NCI-H2171 (cell line): ENCODE data around the gene C1orf122.
"Not testable (repeated sequence)": the region's sequence is repeated elsewhere in the genome, so short reads cannot be mapped to it uniquely, and the experiment has no call there.

ENCODE experiments used
- DNase-seq: peaks from one replicate; lab custom pipeline; 2025; lab: John Stamatoyannopoulos, UW

Gene C1orf122

DNA sequence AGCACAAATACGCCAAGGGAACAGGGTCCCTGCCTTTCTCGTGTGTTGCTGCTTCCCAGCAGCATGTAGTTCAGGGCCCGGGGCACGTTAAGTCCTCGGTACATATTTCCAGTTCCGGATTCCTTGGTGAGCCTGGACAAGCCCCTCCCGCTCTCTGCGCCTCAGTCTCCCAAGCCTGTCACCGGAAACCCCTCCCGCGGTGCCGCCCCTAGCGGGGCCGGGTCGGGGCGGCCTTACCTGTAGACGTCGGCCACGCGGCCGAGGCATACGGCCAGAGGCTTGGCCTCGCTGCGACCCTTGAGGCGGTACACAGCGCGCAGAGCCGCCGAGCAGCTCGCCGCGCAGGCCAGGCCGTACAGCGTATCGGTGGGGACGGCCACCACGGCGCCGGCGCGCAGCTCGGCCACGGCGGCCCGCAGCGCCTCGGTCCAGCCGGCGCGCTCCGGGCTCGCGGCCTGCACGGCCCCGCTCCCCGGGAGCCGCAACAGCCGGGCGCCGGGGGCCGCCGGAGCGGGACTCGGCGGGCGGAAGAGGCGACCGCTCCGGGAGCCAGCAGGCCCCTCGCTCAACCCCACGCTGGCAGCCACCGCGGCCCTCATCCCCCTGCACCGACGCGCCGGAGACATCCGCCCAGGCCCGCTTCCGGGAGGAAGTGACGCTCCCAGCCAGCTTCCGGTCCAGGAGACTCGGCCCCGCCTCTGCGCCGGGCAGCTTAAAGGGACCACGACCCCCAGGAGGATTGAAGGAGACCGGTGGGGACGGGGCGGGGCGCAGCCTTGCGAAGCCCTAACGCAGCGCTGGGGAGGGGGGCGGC is at the start of gene C1orf122, which contains the start of gene YRDC:
Gene C1orf122 (plus strand): TSS at position 236 of the 814 bp plus-strand sequence. CDS start 615 bp downstream, outside the sequence.
Gene YRDC (minus strand): TSS at position 654 of the 814 bp plus-strand sequence. CDS start 28 bp downstream, at position 626.
- DNase-seq, result peak; percentile 94

DNA sequence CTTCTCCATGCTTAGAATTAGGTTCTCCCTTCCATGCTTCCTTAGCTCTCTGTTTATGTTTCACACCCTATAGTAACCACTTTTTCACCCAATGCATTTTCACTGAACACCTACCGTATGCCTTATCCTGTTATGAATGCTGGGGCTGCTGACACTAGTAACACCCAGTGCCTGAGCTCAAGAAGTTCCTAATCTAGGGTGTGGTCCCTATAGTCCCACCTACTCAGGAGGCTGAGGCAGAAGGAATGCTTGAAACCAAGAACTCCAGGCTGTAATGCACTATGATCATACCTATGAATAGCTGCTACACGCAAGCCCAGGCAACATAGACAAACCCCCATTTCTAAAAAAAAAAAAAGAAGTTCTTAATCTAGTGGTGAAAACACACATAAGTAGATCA is 48.1 kb upstream of the C1orf122 start:
- no peak for DNase-seq

DNA sequence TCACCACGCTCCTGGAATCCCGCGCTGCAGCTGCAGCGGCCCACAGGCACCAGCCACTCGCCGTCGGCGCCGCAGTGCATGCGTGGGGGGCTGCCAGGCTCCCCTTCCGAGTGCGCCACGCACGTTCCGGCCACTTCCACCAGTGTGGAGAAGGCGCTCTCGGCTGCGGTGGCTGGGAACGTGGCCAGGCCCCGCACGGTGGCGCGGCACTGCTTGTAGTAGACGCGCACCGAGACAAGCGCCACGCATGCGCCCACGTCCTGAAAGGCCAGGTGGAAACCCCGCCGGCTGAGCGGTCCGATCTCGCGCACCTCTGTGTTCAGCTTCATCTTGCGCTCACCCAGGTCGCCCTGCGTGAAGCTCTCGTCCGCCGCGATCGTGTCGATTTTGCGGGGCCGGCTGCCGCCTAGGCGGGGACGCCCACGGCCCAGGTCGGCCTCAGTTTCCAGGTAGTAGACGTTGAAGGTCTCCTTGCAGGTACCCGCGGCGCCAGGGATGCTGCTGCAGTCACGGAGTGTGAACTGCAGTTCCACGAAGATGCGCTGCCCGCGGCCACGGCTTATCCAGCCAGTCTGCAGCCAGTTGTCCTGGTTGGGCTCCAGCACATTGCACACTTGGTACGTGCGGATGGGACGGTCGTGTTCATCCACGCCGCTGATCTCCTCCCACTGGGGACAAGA is 46.0 kb upstream of the C1orf122 start:
- DNase-seq, result no peak

DNA sequence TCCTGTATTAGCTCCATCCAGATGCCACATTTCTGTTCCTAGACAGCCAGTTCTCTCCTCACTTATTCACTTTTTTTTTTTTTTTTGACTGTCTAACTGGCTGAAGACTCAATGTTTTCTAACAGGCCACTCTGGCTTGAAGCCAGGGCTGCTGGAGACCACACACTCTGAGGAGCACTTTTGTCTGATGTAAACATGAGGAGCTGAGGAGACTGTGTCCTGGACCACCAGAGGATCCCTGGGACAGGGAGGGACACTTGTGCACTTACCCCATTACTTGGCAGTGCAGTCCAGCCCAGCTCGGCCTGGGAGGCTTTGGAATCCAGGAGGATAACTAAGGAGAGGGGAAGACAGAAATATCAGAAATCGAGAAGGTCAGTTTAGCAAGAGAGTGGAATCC is 45.1 kb upstream of the C1orf122 start:
- no peak for DNase-seq

DNA sequence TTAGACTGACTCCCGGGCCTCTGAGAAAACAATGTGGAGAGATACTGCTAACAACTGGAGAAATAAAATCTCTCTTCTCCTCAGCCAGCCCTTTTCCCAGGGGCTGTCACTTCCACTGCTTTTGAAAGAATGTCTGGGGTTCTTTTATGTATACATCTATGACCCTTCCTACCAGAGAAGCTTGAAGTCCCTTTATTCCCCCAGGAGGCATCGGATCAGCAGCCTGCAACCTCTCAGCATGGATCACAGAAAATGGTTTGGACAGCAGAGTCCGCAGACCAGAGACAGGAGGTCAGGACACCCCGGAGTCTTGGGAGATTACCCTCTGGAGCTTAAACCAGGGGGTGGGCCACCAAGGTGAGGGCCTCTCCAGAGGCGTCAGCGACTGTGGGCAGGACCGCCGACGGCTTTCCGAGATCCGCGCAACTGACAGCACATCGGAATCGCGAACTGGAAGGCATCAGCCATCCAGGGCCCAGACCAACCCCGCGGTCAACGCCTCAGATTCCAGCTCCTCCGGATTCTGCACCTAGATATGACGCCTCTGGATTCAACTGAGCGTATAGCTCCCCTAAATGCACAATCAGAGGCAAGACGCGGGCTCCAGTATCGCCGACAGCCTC is 43.7 kb upstream of the C1orf122 start:
- no peak for DNase-seq

DNA sequence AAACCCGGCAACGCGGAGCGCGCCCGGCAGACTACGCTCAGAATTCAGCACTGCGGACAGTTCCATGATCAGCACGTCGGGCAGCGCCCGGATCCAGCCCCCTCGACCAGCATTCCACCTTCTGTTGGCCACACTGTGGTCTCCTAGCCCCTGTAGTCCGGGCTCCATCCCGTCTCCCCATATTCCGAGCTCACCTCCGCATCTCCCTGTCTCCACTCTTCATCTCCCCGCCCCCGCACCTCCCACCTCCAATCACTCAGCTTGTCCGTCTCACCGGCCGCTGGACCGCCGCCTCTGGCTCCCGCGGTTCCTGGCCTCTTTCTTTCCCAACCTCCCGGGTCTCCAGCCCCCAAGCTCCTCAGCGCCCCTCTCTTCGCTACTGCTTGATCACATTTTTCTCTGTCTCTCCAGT is 43.2 kb upstream of the C1orf122 start:
- no peak for DNase-seq

DNA sequence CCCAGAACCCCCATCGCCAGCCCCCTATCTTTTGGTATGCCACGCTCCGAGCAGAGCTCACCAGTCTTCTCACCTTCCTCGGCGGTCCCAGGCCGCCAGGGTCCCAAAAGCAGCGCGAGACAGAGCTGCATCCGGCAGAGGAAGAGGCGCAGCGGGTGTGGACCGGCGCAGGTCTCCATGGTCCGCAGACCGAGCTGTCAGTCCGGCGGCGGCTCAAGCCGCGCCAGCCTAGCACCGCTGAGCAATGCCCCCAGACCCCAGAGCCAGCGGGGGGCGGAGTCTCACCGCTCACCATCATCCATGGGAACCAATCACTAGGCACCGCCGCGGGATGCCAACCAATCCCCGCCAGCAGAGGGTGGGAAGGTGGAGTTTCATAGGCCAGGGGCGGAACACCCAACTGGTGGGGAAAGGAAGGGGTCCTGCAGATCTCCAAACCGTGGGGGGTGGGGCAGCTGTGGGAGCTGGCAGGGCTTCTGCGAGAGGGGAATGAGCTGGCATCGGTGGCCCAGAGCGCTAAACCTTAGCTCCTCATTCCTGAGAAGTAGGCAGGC is 42.6 kb upstream of the C1orf122 start, which contains the start of gene EPHA10:
Gene EPHA10 (minus strand): TSS at position 233 of the 554 bp plus-strand sequence. CDS start 54 bp downstream, at position 179.
- DNase-seq, result peak; percentile 83

DNA sequence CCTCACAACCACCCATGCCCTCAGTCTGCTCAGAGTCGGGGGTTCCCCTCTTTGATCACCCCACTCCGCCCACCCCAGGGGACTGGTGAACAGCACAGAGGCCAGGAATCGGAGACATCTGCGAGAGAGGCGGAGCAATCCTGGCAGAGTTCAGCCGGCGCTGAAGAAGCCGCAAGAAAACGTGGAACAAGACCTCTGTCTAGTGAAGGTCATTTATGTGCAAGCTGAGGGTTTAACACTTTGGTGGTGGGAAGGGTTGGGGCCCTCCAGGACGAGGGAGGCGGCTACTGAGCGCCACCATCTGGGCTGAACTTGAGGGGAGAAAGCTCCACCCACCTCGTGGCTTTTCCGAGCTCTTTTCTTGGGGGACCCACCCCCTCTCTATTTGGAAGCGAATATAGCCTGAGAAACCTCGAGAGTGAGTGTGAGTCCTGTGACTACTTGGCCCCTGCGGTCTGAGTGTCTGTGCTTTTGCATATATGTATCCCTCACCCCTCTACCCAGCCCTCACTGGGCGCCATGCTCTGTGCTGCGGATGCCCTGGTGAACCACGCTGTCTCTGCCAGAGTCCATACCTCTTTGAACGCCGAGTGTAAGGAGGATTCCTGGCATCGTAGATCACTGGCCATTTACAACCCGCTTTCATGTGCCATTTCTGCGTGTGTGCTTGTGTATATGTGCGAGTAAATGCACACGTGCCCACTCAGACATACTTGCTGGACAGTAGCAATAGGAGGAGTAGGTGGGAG is 41.5 kb upstream of the C1orf122 start:
- peak; percentile 35 for DNase-seq

DNA sequence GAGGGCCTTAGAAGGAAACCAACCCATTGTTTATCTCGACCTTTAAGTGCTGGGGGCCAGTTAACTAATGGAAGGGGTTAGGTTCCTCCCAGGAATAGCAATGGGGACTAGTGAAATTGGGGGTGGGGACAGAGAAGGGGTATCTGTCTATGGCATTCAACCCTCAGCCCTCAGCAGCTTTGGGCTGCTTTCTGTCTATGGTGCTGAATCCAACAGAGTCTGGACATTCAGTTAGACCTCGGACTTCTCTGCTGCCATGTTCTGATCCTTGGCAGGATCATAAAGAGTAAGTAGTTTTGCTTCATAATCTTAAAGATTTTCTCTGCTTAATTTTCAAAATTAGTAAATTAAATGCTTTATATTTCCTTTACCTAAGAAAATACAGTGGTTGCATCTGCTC is 40.1 kb upstream of the C1orf122 start:
- no peak for DNase-seq

DNA sequence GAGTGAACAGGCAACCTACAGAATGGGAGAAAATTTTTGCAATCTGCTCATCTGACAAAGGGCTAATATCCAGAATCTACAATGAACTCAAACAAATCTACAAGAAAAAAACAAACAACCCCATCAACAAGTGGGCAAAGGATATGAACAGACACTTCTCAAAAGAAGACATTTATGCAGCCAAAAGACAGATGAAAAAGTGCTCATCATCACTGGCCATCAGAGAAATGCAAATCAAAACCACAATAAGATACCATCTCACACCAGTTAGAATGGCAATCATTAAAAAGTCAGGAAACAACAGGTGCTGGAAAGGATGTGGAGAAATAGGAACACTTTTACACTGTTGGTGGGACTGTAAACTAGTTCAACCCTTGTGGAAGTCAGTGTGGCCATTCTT is 36.1 kb upstream of the C1orf122 start:
- DNase-seq, result not testable (repeated sequence)

DNA sequence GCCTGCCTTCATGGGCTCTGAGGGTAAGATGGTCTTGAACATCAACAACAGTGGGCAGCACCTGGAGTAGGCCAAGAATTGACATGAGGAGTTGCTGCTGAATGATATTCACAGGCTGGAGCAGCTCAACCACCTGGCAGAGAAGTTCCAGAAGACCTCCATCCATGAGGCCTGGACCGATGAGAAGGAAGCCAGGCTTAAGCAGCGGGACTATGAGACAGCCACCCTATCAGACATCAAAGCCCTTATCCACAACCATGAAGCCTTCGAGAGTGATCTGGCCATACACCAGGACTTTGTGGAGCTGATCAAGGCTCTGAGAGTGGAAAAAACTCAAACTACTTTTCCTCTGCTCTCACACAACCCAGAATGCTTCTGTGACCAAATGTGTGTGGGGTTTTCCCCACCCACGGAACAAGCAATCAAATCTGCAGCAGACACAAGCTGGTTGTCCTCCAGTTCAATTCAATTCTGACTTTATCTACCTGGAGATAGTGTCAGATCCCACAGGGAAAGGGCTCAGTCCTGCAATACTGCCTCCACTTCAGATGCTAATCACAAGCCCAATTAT is 30.6 kb upstream of the C1orf122 start:
- DNase-seq, result no peak

DNA sequence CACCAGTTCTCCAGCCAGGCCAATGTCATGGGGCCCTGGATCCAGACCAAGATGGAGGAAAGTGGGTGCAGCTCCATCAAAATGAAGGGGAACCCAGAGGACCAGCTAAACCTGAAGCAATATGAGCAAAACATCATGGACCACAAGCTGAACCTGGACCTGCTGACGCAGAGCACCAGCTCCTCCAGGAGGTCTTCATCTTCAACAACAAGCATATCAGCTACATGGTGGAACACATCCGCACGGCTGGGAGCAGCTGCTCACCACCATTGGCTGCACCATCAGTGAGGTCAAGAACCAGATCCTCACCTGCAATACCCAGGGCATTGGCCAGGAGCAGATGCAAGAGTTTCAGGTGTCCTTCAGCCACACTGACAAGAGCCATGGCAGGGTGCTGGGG is 28.9 kb upstream of the C1orf122 start:
- DNase-seq, result no peak

DNA sequence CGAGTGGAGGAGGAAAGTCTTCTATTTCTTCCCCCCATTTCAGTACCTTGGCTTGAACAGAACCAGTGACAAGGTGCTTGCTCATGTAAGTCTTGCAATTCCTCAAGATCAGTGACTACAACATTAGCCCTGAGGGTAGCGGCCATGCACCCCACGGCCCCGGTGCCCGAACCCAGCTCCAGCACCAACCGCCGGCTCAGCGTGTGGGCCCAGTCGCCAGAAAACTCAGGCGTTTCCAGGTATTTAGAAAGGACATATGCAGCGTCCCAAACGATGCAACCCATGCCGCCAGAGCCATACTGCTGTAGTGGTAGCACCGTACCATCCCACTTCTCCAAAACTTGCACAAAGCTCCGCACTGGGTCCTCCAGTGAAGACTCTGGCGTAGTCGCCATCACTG is 25.1 kb upstream of the C1orf122 start:
- no peak for DNase-seq

DNA sequence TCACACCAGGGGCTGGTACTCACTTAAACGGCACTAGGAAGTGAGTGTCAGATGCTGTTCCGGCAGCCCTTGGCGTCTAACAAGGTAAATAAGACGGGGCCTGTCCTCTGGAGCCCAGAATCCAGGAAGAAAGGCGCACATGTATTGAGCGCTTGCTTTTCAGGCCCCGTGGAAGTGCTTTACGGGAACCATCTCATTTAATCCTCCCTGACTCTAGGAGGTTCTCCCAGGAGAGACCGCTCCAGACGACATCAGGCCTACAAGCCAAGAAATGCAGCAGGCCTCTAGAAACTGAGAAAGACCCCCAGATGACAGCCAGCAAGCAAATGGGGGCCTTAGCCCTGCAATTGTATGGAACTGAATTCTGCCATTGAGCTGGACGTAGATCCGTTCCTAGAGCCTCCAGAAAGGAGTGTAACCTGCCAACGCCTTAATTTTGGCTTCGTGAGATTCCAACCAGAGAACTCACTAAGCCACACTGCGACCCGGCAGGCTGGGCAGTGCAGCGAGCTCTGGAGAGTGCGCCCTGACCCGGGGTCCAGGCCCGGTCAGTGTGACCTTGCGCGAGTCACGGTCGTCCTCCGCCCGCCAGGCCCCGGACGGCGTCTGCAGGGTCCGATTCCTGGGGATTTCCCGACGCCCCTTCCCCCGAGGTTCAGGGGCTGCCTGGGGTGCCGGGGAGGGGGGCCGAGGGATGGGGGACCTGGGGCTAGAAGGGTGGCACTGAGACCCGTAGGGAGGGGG is 14.5 kb upstream of the C1orf122 start:
- DNase-seq, result no peak

DNA sequence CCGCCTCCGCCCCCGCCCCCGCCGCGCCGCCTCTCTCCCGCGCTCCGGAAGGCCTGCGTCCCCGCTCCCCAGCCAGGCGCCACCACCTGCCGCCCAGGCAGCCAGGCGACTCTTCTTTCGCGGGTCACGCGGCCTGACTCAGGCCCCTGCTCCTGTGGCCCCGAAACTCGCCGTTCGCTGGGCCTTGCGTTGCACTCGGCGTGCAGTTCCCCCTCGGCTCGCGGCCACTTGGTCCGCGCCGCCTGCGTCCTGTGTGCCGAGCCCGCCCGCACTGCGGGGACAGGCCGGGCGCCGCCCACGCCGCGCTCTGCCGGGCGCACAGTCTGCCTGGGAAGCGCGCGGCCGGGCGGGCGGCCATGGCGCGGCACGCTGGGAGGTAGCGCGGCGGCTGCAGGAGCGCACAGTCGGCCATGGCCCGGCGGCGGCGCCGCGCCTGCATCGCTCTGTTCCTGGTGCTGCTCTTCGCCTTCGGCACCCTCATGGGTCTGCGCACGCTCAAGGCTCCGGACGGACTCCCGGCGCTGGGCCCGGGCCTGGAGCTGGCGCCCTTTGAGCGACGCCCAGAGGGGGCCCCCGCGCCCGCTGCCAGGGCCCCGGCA is 13.7 kb upstream of the C1orf122 start, which contains the start of gene MANEAL:
Gene MANEAL (plus strand): TSS at position 75 of the 599 bp plus-strand sequence. CDS start 336 bp downstream, at position 411.
- DNase-seq, result peak; percentile 73

DNA sequence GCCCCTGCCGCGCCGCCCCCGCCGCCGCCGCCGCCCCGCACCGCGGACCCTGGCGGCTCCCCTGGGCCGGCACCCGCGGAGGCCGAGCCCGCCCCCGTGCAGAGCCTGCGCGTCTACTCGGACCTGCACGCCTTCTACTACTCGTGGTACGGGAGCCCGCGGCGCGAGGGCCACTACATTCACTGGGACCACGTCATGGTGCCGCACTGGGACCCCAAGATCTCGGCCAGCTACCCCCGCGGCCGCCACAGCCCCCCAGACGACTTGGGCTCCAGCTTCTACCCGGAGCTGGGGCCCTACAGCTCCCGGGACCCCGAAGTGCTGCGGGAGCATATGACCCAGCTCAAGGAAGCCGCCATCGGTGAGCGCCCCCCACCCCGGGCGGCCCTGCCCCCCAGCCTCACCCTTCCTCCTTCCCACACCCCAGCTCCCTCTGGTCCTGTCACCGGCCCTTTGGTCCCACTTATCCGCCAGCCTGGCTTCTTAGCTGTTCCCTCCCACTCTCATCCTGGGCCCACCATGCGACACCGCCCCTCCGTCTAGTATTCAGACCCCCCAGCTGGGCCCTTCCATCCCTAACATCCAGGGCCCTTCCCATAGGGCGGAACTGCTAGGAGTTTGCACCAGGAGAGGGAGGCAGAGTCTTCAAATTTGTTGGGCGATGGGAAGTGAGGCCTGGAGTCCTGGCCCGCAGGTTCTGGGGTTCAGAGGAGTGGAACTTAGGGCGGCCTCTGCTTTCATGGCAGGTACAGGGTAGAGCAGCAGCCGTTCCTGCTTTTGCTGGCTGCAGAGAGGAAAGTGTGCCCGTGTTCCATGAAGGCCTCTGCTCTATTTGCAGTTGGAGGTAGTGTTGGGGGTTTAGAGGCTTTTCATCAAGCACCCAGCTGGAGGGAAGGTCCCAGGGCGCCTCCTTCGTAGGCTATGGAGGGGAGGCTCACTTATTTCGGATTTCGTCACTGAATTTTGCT is 12.9 kb upstream of the C1orf122 start:
- no peak for DNase-seq

DNA sequence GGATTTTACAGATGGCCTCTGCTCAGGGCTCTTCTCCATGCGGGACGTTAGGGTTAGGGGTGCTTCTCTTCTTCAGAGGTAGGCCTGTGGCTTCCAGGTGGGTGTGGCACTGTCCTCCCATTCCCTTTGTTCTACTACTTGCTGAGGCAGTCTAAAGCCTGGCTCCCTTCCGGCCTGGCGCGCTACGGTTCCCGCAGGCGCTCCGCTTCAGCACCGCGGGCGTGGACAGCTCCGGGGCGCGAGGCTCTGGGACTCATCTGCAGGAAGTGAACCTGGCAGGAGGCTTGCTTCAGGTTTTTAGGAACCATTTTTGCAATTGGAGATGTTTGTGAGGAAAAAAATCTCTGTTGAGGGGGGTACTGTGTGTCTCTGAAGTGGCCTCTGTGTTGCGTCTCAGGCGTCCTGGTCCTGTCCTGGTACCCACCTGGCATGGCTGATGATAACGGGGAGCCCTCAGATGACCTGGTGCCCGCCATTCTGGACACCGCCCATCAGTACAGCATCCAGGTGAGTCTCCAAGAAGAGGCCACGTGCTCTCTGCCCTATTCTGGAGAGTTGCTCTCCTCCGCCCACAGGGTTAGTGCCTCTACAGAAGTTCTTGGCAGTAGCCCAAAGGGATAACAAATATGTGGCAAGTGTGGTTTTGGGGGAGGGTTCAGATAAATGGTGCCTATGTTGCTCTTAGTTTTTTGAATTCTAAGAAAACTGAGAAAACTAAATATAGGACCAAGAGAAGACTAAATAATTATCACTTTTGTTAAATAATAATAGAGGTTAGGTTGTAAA is 12.1 kb upstream of the C1orf122 start:
- DNase-seq, result no peak

DNA sequence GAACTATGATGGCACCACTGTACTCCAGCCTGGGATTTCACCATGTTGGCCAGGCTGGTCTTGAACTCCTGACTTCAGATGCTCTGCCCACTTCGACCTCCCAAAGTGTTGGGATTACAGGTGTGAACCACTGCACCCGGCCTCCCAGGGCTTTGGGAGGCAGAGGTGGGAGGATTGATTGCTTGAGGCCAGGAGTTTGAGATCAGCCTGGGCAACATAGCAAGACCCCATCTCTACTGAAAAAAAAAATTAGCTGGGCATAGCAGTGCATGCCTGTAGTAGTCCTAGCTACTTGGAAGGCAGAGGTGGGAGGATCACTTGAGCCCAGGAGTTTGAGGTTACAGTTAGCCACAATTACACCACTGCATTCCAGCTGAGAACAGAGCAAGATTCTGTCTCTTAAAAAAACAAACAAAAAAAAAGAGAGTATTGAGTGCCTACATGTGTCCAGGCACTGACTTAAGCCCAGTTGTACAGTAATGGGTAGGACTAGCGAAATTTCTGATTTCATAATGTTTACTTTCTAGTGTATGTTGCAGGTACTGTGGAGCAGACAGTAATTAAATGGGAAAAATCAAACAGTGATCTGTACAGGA is 9.7 kb upstream of the C1orf122 start:
- no peak for DNase-seq
